Measurements from ENCODE around the gene ZC3H7B.
"Not testable (repeated sequence)": the region's sequence is repeated elsewhere in the genome, so short reads cannot be mapped to it uniquely, and the experiment has no call there.

The ZC3H7B gene

DNA sequence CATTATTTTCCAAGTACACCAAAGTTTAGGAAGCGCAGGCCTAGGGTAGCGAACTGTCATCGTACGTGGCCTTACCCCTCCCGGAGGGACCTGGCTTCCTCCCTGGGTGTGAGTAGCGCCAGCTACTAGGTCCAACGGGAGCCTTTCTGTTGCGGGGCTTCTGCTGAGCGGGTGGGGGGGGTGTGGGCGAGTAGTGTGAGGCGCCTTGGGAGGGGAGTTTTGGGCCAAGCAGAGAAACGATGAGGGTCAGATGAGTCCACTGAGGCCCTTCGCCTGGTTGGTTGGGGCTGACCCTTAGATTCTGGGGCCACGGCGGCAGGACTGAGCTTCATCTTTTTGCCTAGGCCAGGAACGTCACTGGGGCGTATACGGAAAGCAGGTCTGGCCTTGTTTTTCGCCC lies 81.3 kb downstream of the ZC3H7B start:
- DNase-seq (ENCODE audit: low spot score) = peak; percentile 41

DNA sequence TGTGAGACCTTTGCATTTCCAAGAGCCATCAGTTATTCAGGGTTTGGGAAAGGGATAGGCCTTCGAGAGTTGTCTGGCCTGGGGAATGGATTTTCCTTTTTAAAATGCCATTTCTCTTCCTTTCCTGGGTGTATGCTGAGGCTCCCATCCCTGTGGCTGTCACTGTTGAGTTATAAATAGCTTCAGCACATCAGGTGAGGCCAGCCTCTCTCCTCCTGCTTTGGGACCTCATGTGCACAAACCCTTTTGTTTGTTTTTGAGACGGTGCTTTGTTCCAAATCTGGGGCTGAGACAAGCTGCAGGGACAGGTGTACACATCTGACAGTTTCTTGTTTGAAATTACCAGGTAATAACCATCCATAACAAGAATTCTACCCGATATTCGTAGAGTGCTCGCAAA lies 81.8 kb downstream of the ZC3H7B start:
- no peak for DNase-seq (ENCODE audit: low spot score)

GRCh38 chr22:41384128-41384527 lies 82.8 kb downstream of the ZC3H7B start:
- DNase-seq (ENCODE audit: low spot score) = no peak

- DNase-seq (ENCODE audit: low spot score) = no peak
These were observed 86.0 kb downstream of the ZC3H7B start for GRCh38 chr22:41387341-41387740.

GRCh38 chr22:41394012-41394356 lies 92.7 kb downstream of the ZC3H7B start:
- DNase-seq (ENCODE audit: low spot score) = no peak

- no peak for DNase-seq (ENCODE audit: low spot score)
These were observed 94.4 kb downstream of the ZC3H7B start for GRCh38 chr22:41395531-41396240.

DNA sequence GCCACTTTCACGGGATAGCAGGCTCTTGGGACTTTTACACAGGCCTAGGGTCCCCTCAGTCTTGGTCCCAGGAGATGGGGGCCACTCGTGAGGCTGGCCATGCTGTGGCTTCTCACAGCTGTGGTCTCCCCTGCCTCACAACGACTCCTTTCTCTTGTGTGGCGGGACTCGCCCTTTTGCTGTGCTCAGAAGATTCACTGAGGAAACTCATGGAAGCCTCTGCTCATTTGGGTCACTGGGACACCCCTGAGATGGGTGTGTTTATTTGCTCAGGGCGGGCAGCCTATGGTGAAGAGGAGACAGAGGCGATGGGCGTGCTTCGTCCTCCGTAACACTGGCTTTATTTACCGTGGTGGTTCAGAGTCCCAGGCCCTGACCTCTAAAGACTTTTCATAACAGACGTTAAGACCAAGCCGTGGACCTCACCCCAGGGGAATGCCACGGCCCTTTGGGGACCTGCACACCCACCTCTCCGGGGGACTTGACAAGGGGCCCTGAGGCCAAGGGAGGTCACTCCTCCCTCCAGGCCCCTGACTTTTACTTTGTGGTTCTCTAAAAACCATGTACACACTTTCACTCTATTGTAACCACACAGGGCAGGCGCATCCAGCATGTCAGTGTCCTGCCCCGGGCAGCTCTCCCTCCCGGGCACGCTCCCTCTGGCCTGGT lies 96.0 kb downstream of the ZC3H7B start:
- no peak for DNase-seq (ENCODE audit: low spot score)

DNA sequence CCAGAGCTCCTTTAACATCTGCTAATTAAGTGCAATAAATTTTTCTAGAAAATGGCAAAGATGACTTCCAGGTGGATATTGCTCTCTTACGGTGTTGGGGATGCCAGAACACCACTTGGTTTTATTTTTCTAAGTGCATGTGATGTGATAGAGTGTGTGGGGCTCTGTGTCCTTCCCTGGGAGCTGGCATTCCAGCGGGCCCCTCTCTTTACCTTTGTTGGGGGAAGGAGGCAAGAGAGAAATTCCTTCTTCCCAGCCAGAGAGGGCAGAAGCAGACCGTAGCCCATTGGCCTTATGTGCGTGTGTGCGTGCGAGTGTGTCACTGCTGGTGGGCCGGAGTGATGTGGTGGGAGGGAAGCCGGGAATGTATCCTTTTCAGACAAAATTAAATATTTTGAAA lies 97.6 kb downstream of the ZC3H7B start:
- no peak for DNase-seq (ENCODE audit: low spot score)

DNA sequence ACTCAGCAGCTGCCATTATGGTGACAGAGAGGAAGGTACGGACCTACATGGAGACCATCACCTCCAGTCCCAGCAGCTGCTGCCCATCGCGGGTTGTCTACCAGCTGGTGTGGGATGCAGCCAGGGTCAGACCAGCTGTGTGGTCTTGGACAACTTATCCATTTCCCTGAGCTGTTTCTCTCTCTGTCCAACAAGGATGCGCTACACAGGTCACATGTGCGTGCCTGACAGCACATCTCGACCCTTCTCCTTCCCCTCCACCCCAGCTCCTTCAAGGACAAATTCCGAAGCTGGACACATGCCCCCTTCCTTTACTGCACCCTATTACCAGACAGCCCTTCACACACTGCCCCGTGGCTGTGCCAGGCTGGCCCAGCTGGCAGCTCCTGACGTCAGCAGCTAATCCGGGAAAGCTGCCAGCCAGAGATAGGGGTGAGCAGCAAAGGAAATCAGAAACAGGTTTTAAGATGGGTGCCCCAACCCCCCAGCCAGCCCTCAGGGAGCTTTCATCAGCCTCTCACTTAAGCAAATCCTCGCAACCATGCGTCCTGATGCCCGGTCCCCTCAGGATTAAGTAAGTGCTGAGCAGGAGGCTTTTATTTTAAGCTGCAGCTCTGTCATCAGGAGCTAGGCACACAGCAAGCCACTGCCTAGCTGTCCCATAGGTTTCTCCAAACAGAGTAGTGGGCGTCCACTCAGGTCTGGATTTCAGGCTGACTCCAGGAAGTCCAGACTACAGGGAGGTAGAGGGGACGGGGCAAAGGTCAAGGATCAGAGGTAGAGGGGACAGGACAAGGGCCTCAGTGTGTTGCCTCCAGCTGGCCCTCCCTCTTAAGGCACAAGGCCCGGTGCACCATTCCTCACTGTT lies 100.7 kb downstream of the ZC3H7B start:
- peak; percentile 95 for DNase-seq (ENCODE audit: low spot score)

- not testable (repeated sequence) for DNase-seq (ENCODE audit: low spot score)
These were observed 101.5 kb downstream of the ZC3H7B start for GRCh38 chr22:41402851-41403250.

DNA sequence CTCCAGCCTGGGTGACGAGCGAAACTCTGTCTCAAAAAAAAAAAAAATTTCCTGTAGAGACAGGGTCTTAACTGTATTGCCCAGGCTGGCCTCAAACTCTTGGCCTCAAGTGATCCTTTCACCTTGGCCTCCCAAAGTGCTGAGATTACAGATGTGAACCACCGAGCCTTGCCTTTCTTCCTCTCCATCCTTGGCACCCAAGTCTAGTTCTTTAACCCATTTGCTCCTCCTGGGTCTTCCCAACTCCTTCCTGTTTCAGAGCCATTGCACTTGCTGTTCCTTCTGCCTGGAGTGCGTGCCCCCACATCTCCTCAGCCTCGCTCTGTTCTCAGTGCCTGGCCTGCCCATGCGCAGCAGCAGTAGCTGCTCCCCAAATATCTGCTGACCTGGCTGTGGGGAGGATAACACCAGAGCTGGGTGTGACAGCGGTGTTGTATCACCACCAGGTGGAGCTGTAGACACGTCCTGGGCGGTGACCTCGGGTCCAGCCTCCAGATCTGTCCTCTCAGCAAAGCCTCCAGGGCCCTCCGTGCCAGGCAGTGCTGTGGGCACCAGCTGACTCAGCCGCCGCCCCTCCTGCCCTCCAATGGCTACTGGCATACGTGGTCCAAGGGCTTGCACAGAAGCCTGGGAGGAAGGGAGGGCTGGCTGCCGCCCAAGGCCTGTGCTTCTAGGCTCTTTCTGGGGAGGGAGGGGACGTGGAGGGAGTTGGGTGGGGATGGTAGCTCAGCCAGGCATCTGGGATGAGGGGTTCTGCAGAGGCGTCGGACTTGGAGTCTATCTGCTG lies 102.4 kb downstream of the ZC3H7B start:
- DNase-seq (ENCODE audit: low spot score) = peak; percentile 99

DNA sequence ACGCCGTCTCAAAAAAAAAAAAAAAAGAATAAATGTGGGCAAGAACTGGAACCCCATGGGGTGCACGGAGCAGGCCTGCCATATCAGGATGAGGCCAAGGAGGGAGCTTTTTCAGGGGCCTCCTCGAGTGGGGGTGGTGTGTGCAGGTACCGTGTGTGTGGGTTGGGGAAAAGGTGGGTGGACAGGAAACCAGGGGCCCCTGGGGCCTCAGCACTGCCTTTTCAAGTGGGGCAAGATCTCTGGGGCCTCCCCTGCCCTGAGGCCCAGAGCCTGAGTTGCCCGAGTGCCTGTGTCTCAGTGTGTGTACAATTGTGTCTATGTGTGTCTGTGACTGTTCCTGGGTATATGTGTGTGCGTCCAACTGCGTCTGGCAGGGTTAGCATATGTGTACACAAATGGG lies 104.3 kb downstream of the ZC3H7B start:
- DNase-seq (ENCODE audit: low spot score) = no peak

GRCh38 chr22:41406410-41406809 lies 105.1 kb downstream of the ZC3H7B start:
- DNase-seq (ENCODE audit: low spot score) = no peak

DNA sequence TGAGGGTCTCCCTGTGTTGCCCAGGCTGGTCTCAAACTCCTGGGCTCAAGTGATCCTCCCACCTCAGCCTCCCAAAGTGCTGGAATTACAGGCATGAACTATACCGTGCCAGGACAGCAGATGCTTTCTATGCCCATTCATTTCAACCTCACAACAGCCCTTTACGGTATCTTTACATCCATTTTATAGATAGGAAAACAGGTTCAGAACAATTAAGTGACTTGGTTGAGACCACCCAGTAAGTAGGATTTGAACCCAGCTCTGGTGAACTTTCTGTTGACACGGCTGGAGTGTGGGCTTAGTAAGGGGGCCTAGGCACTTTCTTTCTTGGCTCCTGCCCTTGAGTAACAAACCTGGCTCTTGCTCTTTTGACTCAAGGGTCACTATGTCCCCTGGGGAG lies 106.1 kb downstream of the ZC3H7B start:
- DNase-seq (ENCODE audit: low spot score) = no peak

DNA sequence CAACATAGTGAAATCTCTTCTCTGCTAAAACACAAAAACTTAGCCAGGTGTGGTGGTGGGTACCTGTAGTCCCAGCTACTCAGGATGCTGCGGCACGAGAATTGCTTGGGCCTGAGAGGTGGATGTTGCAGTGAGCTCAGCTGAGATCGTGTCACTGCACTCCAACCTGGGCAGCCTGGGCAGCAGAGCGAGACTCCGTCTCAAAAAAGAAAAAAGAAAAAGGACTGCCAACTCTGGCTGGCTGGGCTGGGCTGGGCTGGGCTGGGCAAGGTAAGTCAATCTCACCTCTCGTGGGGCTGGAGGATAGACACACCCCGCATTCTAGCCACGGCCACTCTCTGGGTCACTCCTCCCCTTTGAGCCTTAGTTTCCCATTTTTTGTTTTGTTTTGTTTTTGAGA lies 107.3 kb downstream of the ZC3H7B start:
- DNase-seq (ENCODE audit: low spot score) = no peak

All from Ammon's horn (tissue), 1 donor.